Breast epithelium (tissue), 4 donors: ENCODE results near the gene MYO5A. TPM values are rescaled to one million over a fixed set of nuclear protein-coding genes. Genes with fewer than 3 reads are reported as not detected.

Experiments used
- DNase-seq, 2 donors: peaks; one replicate each; pipeline ENCODE4 v3.0.0-alpha.2; 2019; ENCODE audit warnings: low spot score in 2 of 2
- H3K27ac ChIP-seq, 2 donors: fragments of 200-600 bp; sonication (generic) in 1 of 2; one replicate each; pipeline ENCODE4 v1.5.1; 2016 to 2019; ENCODE audit warnings: mild to moderate bottlenecking in 1 of 2
- H3K27me3 ChIP-seq, 2 donors: fragments of 200-600 bp; sonication (generic) in 1 of 2; one replicate each; pipeline versions ENCODE4 v1.5.1 to v1.6.0; 2017 to 2019; ENCODE audit warnings: control low read depth in 1 of 2, mild to moderate bottlenecking in 1 of 2
- H3K36me3 ChIP-seq: fragments of 200-600 bp; one replicate; pipeline ENCODE4 v1.5.1; 2019
- H3K4me1 ChIP-seq, 2 donors: fragments of 200-600 bp; sonication (generic); one replicate each; pipeline ENCODE4 v1.5.1; 2016 to 2019; ENCODE audit warnings: control low read depth in 1 of 2
- H3K4me3 ChIP-seq, 3 donors: fragments of 200-600 bp; sonication (generic); 1 replicate in 2 of 3; 2 replicates in 1 of 3; pipeline ENCODE4 v1.5.1; 2016 to 2019; ENCODE audit warnings: mild to moderate bottlenecking in 3 of 3, moderate library complexity in 2 of 3
- H3K9me3 ChIP-seq, 2 donors: fragments of 200-600 bp; sonication (generic) in 1 of 2; one replicate each; pipeline ENCODE4 v1.5.1; 2016 to 2019; ENCODE audit warnings: control low read depth in 1 of 2
- CTCF ChIP-seq, 3 donors: fragments of 450-650 bp; IDR thresholded peaks; one replicate each; pipeline ENCODE4 v1.5.1; 2016 to 2017; ENCODE audit warnings: antibody characterized with exemption in 3 of 3, mild to moderate bottlenecking in 3 of 3, moderate library complexity in 3 of 3
- POLR2A ChIP-seq: fragments of 450-650 bp; IDR thresholded peaks from one replicate; pipeline ENCODE4 v1.6.1; 2016; ENCODE audit warnings: antibody characterized with exemption, mild to moderate bottlenecking, moderate library complexity
- POLR2AphosphoS5 ChIP-seq, 3 donors: sonication (generic); formaldehyde crosslinking; IDR thresholded peaks; one replicate each; pipeline ENCODE4 v1.6.1; 2017; ENCODE audit warnings: antibody characterized with exemption in 3 of 3
- intact Hi-C: fragments of 100-400 bp; cut with DNase I; formaldehyde crosslinking; loops from one replicate; pipeline ENCODE4 v1.15.1; 2023; ENCODE audit warnings: low total_unique reads
- total RNA-seq, 3 donors: library from RNA; depleted of rRNA; stranded (reverse); fragments of >200 nt; gene quantifications; one replicate each; pipeline ENCODE4 v1.1.0, GENCODE V29; 2016

Gene MYO5A
- total RNA-seq, 3 donors from 2014 or later: 34.1 to 77.4 (median 34.4) TPM

DNA sequence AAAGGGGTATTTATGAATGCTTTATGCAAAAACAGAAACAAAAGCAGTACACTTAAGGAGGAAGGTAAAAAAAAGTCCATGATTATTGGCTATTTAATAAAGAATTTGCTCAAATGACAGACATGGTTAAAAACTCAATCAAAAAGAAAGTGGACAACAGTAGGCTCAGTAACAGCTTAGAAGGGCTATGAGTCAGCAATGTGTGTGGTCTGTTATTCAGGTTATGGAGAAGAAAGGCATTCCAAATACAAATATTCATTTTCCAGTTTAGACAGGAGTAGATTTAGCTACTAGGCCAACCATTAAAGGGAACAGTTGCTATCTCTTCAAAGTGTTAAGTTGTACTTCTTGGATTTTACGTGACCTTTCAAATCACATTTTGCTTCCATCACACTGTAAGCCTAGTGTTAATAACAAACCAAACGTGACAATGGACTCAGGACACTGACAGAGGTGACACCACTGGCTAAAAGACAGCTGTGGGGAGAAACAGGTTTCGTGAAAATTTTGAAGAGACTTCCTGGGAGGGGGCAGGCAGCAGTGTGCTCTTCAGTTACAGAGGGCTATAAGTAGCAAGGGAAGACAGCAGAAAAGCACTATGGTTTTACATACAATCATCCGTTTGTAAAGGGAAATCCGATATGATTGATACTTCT lies 191.4 kb downstream of the MYO5A start:
- intact Hi-C loops: no loop called here
- H3K27ac ChIP-seq: no peak overlapping the region
- H3K36me3 ChIP-seq: no peaks in the 10 kb centered on the region
- no peaks in the 10 kb centered on the region for H3K9me3 ChIP-seq
- TF ChIP-seq CTCF (IDR thresholded peaks at IDR 0.05) (no peak), POLR2A (no peak), POLR2AphosphoS5 (IDR thresholded peaks at IDR 0.05) (no peak)
- H3K27me3 ChIP-seq: no peaks in the 10 kb centered on the region
- DNase-seq: no peak
- H3K4me3 ChIP-seq: no peak overlapping the region
- no peaks in the 10 kb centered on the region for H3K4me1 ChIP-seq

GRCh38 chr15:52336529-52336928 lies 192.2 kb downstream of the MYO5A start:
- intact Hi-C loops: no loop called here
- TF ChIP-seq CTCF (IDR thresholded peaks at IDR 0.05) (no peak), POLR2AphosphoS5 (IDR thresholded peaks at IDR 0.05) (no peak)
- no peak for DNase-seq
- Histone ChIP-seq H3K9me3 (no peaks in the 10 kb centered on the region), H3K27me3 (no peaks in the 10 kb centered on the region), H3K4me1 (no peaks in the 10 kb centered on the region), H3K36me3 (no peaks in the 10 kb centered on the region), H3K4me3 (no peak overlapping the region), H3K27ac (no peak overlapping the region)

- no peaks in the 10 kb centered on the region for H3K27me3 ChIP-seq
- DNase-seq: no peak
- no peak overlapping the region for H3K4me3 ChIP-seq
- H3K36me3 ChIP-seq: no peaks in the 10 kb centered on the region
- intact Hi-C loops: no loop called here
- H3K27ac ChIP-seq: no peak overlapping the region
- TF ChIP-seq POLR2A (no peak), POLR2AphosphoS5 (IDR thresholded peaks at IDR 0.05) (no peak)
- H3K9me3 ChIP-seq: no peaks in the 10 kb centered on the region
- no peaks in the 10 kb centered on the region for H3K4me1 ChIP-seq
These were observed 194.1 kb downstream of the MYO5A start for GRCh38 chr15:52334491-52335160.

- DNase-seq: peak in 1 of 2 donors; percentile 24
- H3K27me3 ChIP-seq: no peaks in the 10 kb centered on the region
- no peaks in the 10 kb centered on the region for H3K36me3 ChIP-seq
- intact Hi-C loops: no loop called here
- no peaks in the 10 kb centered on the region for H3K4me1 ChIP-seq
- H3K4me3 ChIP-seq: no peak overlapping the region
- TF ChIP-seq POLR2AphosphoS5 (IDR thresholded peaks at IDR 0.05) (no peak), CTCF (IDR thresholded peaks at IDR 0.05) (peak in 2 of 3 donors; percentile 33 to 39)
- H3K9me3 ChIP-seq: no peaks in the 10 kb centered on the region
- H3K27ac ChIP-seq: no peak overlapping the region
These were observed 197.0 kb downstream of the MYO5A start for GRCh38 chr15:52331490-52332240.

GRCh38 chr15:52329987-52330386 lies 198.7 kb downstream of the MYO5A start:
- TF ChIP-seq POLR2AphosphoS5 (IDR thresholded peaks at IDR 0.05): no peak
- TF ChIP-seq CTCF (IDR thresholded peaks at IDR 0.05): no peak
- TF ChIP-seq POLR2A: no peak
- H3K4me3 ChIP-seq: no peak overlapping the region
- DNase-seq: no peak
- no peak overlapping the region for H3K27ac ChIP-seq
- H3K36me3 ChIP-seq: no peaks in the 10 kb centered on the region
- no peaks in the 10 kb centered on the region for H3K27me3 ChIP-seq
- H3K9me3 ChIP-seq: no peaks in the 10 kb centered on the region
- H3K4me1 ChIP-seq: no peaks in the 10 kb centered on the region
- intact Hi-C loops: no loop called here
